Testis (tissue), 2 donors: Measurements from ENCODE around the gene SLX4IP.

Experiments
- CTCF ChIP-seq, 3 experiments: fragments of 450-650 bp in 2 of 3; fragments of 200-600 bp in 1 of 3; sonication (generic) in 1 of 3; IDR thresholded peaks; one replicate each; pipeline ENCODE4 v1.5.1; 2016 to 2019; ENCODE audit warnings: antibody characterized with exemption in 3 of 3, mild to moderate bottlenecking in 2 of 3, moderate library complexity in 1 of 3
- POLR2A ChIP-seq: fragments of 450-650 bp; IDR thresholded peaks from one replicate; pipeline ENCODE4 v1.6.1; 2017; ENCODE audit warnings: antibody characterized with exemption, mild to moderate bottlenecking, moderate library complexity

GRCh38 chr20:10489853-10490252 lies 54.7 kb downstream of the SLX4IP start:
- TF ChIP-seq CTCF (IDR thresholded peaks at IDR 0.05): no peak
- TF ChIP-seq POLR2A: no peak
